Fibroblast of lung (primary cell): Measurements from ENCODE around the gene ART3.

Source experiments
- CTCF ChIP-seq, 2 donors: IDR thresholded peaks in 1 of 2; conservative IDR thresholded peaks in 1 of 2; 1 replicate in 1 of 2; 2 replicates in 1 of 2; pipeline ENCODE4 v1.5.1; 2011 to 2012; ENCODE audit warnings: low read length in 2 of 2, control low read depth in 1 of 2, inconsistent platforms in 1 of 2, low read depth in 1 of 2, mild to moderate bottlenecking in 1 of 2
- EZH2 ChIP-seq: IDR thresholded peaks from 2 replicates; pipeline ENCODE4 v1.5.1; 2012; ENCODE audit warnings: low read length, control low read depth, mild to moderate bottlenecking; ENCODE audit errors: missing control alignments

- TF ChIP-seq CTCF (conservative IDR thresholded peaks at IDR 0.05 in 1 of 2, IDR thresholded peaks at IDR 0.05 in 1 of 2; ENCODE audit: low read depth in 1 of 2, low read length in 2 of 2) (no peak), EZH2 (no peak)
Observed at GRCh38 chr4:76035799-76036380, 38.6 kb upstream of the ART3 start, which contains the start of gene CXCL11.
